ENCODE data around the gene PODXL2.

PODXL2 gene

GRCh38 chr3:127606981-127607595 lies 21.9 kb upstream of the PODXL2 start:
- FAIRE-seq (no peak), DNase-seq (ENCODE audit: insufficient read length, low spot score) (no peak)
- no peak for TF ChIP-seq CTCF (IDR thresholded peaks at IDR 0.05; ENCODE audit: insufficient read depth, missing control alignments)

DNA sequence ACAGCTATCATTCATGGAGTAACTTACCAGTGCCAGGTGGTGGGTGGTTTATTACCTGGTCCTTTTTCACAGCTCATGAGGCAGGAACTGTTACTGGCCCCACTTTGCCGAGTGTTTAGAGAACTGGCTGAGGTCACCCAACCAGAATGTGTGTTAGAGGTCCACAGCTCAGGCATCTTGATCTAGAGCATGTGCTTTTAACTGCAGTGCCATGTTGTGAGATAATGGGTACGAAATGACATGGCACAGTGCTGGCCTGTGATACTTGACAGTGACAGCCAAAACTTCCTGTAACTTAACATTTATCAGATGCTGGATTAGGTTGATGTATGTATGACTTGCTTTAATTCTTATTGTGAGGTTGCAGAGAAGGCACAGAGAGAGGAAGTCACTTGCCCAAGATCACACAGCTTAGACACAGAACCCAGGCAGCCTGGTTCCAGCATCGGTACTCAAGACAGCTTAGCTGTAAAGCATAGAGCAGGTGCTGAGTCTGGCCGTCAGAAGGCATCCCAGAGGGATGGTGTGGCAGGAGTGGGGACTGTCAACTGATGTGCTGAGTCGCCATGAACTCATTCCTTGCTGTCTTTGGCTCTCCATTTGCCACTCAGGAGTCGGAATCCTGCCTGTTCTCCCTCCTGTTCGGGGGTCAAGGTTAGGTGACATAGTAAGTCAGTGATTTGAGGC lies 21.2 kb upstream of the PODXL2 start:
- TF ChIP-seq CTCF (IDR thresholded peaks at IDR 0.05; ENCODE audit: insufficient read depth, missing control alignments): no peak
- DNase-seq (ENCODE audit: insufficient read length, low spot score) (no peak), FAIRE-seq (no peak)

DNA sequence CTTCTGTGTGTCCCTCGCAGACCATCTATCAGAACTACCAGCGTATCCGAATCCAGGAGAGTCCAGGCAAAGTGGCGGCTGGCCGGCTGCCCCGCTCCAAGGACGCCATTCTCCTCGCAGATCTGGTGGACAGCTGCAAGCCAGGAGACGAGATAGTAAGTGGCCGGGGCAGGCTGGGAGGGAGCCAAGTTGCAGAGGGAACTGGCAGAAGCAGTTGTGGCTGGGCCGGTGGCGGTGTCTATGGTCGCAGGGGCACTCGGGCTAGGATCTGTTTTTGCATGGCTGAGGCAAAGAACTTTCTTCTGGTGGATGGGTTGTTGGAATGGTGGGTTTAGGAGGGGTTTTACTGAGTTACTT lies 20.6 kb upstream of the PODXL2 start:
- no peak for FAIRE-seq

GRCh38 chr3:127610105-127610504 lies 18.9 kb upstream of the PODXL2 start:
- no peak for TF ChIP-seq CTCF (IDR thresholded peaks at IDR 0.05; ENCODE audit: insufficient read depth, missing control alignments)
- FAIRE-seq (no peak), DNase-seq (ENCODE audit: insufficient read length, low spot score) (no peak)

More for the DNA sequence above, 20.6 kb upstream of the PODXL2 start:
- TF ChIP-seq CTCF (IDR thresholded peaks at IDR 0.05; ENCODE audit: insufficient read depth, missing control alignments): no peak
- no peak for DNase-seq (ENCODE audit: insufficient read length, low spot score)

DNA sequence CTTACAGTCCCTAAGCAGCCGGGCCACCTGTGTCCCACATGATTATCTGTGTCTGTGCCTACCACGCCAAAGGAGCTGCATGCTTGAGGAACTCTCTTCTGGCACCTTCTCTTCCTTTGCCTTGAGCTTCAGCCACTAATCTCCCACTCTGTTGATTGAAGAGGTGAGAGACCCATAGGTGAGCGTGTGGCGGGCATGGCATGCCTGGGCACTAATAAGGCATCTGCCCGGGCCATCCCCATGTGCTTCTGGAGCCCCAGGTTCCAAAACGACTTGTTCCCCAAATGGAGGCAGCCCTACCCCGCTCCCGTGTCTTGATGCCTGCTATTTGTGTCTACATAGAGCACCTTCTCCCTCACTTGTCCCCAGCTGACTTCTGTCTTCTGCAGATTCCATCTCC lies 17.7 kb upstream of the PODXL2 start:
- no peak for DNase-seq (ENCODE audit: insufficient read length, low spot score)
- no peak for TF ChIP-seq CTCF (IDR thresholded peaks at IDR 0.05; ENCODE audit: insufficient read depth, missing control alignments)
- FAIRE-seq: no peak

GRCh38 chr3:127612966-127613365 lies 16.0 kb upstream of the PODXL2 start:
- FAIRE-seq (no peak), DNase-seq (ENCODE audit: insufficient read length, low spot score) (no peak)
- no peak for TF ChIP-seq CTCF (IDR thresholded peaks at IDR 0.05; ENCODE audit: insufficient read depth, missing control alignments)

DNA sequence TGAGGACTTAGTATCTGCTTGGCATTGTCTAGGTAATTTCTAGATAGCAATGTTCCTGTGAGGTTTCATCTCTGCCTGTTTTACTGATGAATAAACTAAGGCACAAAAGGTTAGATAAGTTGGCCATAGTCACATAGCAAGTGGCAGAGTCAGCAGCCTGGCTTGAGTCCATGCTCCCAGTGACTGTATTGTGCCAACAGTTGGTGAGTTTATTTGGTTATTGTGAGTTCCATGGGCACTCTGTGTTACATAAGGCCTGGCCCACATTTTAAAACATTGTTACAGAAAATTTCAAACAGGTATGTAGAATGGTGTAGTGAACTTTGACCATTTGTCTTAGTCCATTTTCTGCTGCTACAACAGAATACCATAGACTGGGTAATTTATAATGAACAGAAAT lies 15.6 kb upstream of the PODXL2 start:
- DNase-seq (ENCODE audit: insufficient read length, low spot score): no peak
- FAIRE-seq: no peak
- TF ChIP-seq CTCF (IDR thresholded peaks at IDR 0.05; ENCODE audit: insufficient read depth, missing control alignments): no peak

All from D721Med (cell line).